GM18499 (cell line): ENCODE results near the gene CNTLN.
"Not testable (repeated sequence)": the region's sequence is repeated elsewhere in the genome, so short reads cannot be mapped to it uniquely, and the experiment has no call there.

Experiments
- ATAC-seq: cut with Tn5 transposase; IDR thresholded peaks from one replicate; pipeline ENCODE4 v1.9.1; 2021; ENCODE audit warnings: moderate number of reproducible peaks; ENCODE audit not compliant: insufficient read depth, unreplicated experiment

The CNTLN gene

DNA sequence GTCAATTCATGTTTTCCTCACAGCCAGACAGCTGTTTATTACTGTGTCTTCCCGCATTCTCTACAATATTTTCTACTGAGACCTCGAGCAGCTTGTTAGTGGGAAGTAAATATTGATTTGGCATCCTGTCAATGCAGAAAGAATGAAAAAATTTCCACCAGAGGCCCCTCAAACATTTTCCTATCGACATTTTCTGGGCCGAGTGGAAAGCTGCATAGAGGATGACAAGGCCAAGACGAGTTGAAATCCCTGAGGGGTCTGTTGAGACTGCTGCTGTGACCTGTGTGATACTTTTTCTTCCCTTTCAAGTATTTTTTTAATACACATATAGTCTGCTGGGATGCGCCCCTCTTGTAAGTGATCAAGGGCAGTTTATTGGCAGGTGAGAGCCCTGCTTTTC lies 352.6 kb downstream of the CNTLN start:
- ATAC-seq: no peak

DNA sequence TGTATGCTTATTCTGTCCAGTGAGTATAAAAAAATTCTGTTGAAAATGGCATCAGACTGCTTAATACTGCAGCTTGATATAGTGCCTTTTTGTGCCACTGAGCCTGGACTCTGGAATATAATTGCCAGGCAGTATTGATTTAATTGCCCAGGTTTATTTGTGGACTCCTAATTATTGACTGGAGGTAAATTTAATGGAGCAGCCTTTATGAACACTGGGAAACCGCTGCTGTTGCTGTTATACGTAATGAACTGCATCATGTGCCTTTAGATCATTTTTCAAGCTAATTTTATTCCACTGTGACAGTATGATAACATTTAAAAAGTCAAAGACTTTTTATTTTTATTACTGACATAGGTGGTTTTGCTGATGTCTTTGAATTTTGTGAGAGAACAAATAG lies 353.8 kb downstream of the CNTLN start:
- no peak for ATAC-seq

DNA sequence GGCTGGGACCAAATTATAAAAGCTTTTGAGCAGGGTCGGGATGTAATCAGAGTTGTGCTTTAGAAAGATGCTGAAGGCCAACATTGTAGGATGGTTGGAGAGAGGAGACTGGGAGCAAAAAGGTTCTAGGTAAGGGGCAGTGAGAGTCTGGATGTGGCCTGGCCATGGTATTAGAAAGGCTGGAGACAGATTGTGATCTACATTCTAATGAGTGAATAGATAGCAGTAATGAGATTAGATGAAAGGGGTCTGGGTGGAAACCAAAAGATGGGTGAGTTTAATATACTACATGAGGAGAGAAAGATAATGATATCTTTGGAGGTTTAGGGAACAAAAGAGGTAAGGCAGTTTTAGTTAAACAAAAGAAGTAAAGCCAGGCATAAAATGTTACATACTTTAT lies 355.3 kb downstream of the CNTLN start:
- no peak for ATAC-seq

DNA sequence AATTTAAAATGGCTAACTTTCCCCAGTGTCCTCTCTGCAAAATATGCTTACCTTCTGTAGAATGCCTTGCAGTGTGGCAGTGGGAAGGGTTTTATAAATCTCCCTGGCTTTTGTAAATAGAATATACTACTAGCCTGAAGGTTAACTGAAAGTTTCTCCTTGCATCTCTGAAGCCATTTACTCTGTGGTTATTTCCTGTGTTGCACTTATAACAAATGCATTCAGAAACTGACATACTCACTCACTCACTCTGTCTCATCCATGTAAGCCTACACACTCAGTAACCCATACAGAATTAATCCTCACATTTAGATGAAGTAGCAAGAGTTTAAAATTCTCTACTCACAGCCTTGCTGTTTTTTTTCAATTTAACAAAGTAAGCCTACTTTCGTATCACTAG lies 356.9 kb downstream of the CNTLN start:
- no peak for ATAC-seq

DNA sequence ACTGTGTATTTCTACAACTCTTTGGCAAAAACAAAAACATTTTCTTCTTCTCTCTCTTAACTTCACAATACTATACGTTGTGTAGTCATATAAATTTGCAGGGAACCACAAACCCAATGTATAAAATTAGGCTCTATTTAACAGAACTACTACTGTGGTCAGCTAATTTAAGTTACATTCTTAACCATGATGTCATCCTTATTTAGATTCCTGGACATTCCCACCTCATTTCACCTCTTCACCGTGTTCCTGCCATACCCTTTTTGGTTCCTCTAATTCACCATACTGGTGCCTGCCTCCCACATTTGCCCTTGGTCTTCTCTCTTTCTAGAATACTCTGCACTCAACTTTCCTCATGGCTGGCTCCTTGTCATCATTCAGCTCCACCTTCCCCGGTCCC lies 368.4 kb downstream of the CNTLN start:
- ATAC-seq: no peak

DNA sequence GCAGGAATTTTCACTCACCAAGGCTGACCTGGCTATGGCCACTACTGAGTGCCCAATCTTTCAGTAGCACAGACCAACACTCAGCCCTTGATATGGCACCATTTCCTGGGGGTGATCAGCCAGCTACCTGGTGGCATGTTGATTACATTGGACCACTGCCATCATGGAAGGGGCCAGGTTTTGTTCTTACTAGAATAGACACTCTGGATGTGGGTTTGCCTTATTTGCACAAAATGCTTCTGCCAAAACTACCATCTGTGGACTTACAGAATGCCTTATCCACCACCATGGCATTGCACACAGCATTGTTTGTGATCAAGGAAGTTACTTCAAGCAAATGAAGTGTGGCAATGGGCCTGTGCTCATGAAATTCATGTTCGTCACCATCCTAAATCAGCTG lies 374.3 kb downstream of the CNTLN start:
- ATAC-seq: no peak

DNA sequence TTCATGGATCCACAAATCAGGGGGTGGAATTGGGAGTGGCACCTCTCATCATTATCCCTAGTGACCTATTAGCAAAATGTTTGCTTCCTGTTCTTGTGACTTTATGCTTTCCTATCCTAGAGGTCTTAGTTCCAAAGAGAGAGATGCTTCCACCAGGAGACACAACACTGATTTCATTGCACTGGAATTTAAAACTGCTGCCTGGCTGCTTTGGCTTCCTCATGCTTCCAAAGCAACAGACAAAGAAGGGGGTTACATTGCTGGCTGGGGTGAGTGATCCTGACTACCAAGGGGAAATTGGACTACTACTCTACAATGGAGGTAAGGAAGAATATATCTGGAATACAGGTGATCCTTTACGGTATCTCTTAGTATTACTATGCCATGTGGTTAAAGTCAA lies 374.9 kb downstream of the CNTLN start:
- no peak for ATAC-seq

DNA sequence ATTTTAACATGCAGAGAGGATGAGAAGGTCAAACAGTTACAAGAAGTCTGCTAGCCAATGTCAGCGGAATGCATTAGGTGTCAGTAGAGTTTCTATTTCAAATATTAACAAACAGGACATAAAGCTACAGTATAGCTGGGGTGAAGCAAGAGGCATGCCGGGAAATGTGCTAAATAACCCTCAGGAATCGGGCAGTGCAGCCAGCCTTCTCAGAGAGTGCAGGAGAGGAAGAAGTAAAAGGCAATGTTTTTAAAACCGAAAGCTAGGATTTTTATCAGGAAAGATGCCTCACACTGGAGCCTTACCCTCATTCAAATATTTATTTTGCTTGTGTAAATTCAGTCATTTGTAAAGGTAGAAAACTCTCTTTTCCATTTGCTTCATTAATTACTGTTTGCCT lies 384.9 kb downstream of the CNTLN start:
- no peak for ATAC-seq

DNA sequence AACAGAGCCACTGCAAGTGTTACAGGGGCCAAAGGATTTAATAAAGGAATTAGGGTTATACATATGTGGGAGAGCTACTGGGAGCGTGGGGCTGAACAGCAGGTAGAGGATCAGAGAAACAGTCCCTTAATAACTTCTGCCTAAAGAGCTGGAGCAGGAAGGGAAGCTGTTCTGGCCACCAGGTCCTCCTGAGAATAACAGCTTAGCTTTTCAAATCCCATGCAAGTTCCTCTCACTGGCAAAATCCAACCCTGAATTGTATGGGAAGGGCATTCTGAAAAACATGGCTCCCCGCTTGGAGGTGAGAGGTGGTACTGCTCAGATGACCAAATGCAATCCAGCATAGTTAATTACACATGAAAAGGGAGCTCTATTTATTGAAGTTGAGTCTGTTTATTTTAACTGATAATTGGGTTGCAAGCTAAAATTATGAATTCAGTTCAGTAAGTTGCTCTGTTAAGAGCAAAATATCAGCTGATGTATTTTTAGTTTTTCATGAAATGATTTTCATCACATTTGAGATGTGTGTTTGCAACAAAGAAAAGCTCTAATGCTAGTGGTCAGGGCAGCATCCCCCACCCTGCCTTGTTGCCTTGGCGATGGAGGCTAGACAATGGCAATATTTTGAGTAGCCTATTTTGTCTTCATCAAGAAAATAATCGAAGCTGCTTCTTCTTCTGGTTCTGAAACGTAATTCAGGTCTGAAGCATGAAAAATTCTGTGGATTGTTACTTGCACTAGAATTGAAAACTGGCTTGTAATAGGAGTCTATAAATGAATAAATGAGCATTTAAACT lies 385.6 kb downstream of the CNTLN start:
- no peak for ATAC-seq

DNA sequence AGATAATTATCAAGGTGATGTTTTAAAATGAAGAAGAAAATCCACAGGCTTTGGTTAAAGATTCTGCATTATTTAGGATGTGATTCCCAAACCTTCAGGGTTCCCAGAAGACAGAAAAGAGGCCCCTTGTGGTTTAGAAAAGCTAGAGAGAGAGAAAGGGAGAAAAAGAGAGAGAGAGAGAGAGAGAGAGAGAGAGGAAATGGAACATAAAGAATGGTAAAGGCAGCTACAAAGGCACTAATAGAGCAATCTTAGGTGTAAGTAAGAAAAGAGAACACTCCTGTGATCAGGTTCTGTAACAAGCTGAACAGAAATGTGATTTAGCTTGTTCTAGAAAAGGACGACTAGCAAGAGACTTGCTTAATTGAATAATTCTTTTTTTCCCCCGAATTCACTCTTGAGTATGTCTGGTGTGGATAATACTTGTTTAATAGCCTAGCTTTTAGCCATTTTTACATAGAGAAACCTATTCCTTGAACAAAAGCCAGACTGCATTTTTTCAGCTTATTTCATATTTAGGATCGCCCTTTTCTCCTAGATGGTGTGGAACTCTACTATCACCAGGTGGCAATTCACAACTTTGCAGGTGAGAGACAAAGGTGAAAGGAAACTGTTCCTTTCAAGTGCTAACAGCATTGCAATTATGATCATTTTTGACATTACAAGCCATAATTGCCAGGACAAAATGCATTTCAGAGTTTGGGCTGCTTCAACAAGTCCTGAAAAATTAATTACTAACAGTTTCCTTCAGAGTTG lies 386.4 kb downstream of the CNTLN start:
- ATAC-seq: no peak

DNA sequence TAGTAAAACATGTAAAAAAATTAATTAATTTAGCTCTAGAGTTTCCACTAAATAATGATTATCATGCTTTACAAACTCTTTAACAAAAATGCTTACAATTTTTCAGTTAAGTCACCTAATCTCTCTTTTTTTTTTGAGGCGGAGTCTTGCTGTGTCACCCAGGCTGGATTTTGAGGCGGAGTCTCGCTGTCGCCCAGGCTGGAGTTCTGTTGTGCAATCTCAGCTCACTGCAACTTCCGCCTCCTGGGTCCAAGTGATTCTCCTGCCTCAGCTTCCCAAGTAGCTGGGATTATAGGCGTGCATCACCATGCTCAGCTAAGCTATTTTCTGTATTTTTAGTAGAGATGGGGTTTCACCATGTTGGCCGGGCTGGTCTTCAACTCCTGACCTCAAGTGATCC lies 391.9 kb downstream of the CNTLN start:
- ATAC-seq: not testable (repeated sequence)

DNA sequence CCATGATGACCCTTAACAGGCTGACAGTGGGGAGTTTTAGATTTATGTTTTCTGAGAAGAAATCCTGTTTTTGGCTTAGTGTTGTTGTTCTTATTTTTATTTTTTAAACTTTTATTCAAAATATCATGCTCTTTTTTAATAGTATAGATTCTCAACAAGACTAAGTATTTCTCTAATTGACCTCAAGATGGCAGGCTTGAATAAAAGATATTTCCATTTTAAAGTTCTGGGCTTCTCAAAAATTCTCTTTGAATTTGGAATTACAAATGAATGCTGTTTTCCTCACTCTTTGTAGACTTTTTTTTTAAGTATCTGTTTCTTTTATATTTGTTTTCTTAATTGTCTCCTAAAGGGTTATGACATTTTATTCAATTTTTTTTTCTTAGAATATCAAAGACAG lies 394.0 kb downstream of the CNTLN start:
- ATAC-seq: no peak

DNA sequence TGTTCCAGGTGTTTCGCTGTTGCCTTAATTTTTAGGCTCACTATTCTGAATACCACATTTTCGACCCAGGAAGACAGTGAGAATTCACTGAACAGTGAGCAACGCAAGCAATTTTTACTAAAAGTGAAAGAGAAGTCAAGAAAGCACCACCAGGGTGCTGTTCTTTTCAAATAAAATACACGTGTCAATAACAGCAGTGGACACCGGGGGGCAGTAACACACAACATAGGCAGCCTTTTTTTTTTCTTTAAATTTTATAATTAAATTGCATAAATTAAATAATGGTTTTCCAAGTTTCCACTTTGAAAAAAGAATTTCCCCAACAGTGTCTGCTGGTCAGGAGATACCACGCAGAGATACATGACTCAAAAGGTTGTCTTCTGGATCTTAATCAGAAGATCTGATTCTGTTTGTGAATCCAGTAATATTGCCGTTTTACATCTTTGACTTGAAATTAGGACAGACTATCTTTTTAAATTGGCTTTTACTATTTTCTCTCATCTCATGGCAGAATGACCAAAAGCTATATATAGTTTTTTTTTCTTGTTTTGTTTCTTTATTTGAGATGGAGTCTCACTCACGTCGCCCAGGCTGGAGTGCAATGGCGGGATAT lies 396.9 kb downstream of the CNTLN start:
- ATAC-seq: no peak

DNA sequence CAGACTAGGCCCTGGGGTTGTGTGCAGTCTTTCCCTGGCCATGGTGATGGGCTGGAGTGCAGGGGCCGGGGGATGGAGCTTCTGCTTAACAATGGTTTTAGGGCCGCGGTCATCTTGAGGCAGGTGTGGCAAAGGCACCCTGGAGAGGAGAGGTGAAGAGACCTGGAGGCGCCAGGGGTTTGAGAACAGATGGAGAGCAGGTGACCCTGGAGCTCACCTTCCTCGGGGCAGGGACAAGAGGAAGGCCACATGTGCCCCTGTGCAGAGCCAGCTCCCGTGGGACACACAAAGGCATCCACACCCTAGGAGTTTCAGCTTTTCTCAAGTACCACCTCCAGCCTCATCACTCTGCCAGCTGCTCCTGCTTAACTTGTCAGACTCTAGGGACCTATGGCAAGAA lies 397.6 kb downstream of the CNTLN start:
- no peak for ATAC-seq

DNA sequence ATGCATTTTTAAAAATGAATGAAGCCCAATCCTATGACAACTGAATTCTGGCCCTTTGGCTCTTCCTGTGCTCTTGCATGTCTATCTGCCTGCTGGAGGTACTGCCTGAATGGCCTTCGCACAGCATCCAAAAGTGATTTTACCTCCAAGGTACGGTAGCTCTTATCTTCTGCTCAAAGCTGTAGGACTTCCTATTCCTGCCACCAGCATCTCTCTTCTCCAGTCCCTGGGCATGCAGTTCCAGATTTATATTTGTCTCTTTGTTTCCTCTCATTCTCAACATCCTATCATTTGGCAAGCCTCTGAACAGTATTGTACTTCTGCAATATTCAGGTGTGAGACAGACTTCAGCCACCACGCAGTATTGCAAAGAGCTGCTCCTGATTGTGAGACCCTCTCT lies 400.3 kb downstream of the CNTLN start:
- no peak for ATAC-seq

DNA sequence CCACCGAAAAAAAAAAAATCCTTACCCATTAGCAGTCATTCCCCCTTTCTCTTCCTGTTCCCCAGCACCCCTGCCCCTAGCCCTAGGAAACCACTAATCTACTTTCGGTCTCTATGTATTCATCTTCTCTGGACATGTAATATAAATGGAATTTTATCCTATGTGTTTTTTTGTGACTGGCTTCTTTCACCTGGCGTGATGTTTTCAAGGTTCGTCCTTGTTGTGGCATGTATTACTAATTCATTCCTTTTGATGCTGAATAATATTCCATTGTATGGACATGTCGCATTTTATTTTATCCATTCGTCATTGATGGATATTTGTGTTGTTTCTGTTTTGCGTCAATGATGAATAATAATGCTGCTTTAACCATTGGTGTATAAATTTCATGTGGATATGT lies 401.2 kb downstream of the CNTLN start:
- no peak for ATAC-seq

DNA sequence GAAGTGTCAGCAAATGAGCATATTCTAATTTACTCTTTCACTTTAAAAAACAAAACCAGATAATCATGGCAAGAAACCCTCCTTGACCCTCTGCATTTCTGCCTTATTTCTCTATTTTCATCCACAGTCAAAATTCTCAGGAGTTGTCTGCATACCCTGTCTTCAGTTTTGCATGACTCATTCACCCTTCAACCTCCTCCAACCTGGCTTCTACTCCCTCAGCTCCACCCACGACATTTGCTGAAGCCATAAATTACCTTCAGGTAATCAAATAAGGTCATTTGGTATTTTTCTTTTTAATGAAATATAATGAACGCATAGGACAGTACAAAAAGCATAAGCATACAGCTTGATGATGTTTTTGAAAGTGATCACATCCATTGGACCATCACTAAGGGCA lies 416.2 kb downstream of the CNTLN start:
- no peak for ATAC-seq
